ENCODE measurements around the gene ADAMTS2. TPM values are rescaled to one million over a fixed set of nuclear protein-coding genes. Genes with fewer than 3 reads are reported as not detected.

Gene ADAMTS2
- total and polyA plus RNA-seq, 2 of the 8 experiments (the other 6 are each of a cell fraction or from before 2014, with no cell fraction given): 6.6 to 7.3 TPM

- no peak overlapping the region for H3K23ac ChIP-seq (ENCODE audit: insufficient read length)
- no peak overlapping the region for H2BK20ac ChIP-seq (ENCODE audit: low read length)
- no peak overlapping the region for H2BK5ac ChIP-seq (ENCODE audit: low read depth, low read length)
- no peak overlapping the region for H3K4me2 ChIP-seq (ENCODE audit: insufficient read depth in 1 of 2, low read depth in 2 of 2, low read length in 2 of 2)
- CTCF ChIA-PET (ENCODE audit: partially characterized antibody): interaction anchor here (0.6 to 1.6 kb wide), 9 partner anchors 9 to 130 kb away, joined by 3 to 6 read pairs (median 4); no protein-coding TSS in a partner anchor
- no peak overlapping the region for H4K91ac ChIP-seq (replicated peaks; ENCODE audit: insufficient read length, low read length)
- no peaks in the 10 kb centered on the region for H3K79me2 ChIP-seq (ENCODE audit: control insufficient read depth in 1 of 2, insufficient read depth in 2 of 2, low read length in 2 of 2)
- POLR2A ChIA-PET (ENCODE audit: partially characterized antibody): interaction anchor here (1.0 kb wide), 1 partner anchor 79 kb away, joined by 3 read pairs; no protein-coding TSS in a partner anchor
- no peaks in the 10 kb centered on the region for H3K36me3 ChIP-seq (ENCODE audit: control insufficient read depth in 2 of 4, insufficient read depth in 4 of 4, low read length in 3 of 4)
- H3K9ac ChIP-seq (replicated peaks in 1 of 4; ENCODE audit: extremely low read depth in 1 of 4, low read depth in 3 of 4, low read length in 3 of 4): no peak overlapping the region
- H3K56ac ChIP-seq (replicated peaks; ENCODE audit: insufficient read length, low read depth, low read length): no peak overlapping the region
- DNase-seq (ENCODE audit: low read depth in 1 of 2, low spot score in 2 of 2): no peak
- TF ChIP-seq RXRA (IDR thresholded peaks at IDR 0.05; ENCODE audit: insufficient read depth, low read depth, low read length): no peak
- no peak for TF ChIP-seq CBX8 (IDR thresholded peaks at IDR 0.05; ENCODE audit: borderline replicate concordance, low read depth, low read length)
- TF ChIP-seq SIRT6 (IDR thresholded peaks at IDR 0.05; ENCODE audit: low read length): no peak
- no peak for TF ChIP-seq TBP (IDR thresholded peaks at IDR 0.05; ENCODE audit: low read depth, low read length)
- no peak for TF ChIP-seq POLR2AphosphoS5 (IDR thresholded peaks at IDR 0.05; ENCODE audit: low read depth, low read length)
- TF ChIP-seq JUND (IDR thresholded peaks at IDR 0.05; ENCODE audit: low read length): no peak
- TF ChIP-seq SP2 (IDR thresholded peaks at IDR 0.05; ENCODE audit: low read length): no peak
- no peak for TF ChIP-seq CHD2 (IDR thresholded peaks at IDR 0.05; ENCODE audit: low read length)
- TF ChIP-seq SRF (IDR thresholded peaks at IDR 0.05; ENCODE audit: low read depth, low read length): no peak
- no peak for TF ChIP-seq FOSL1 (IDR thresholded peaks at IDR 0.05; ENCODE audit: insufficient read depth, low read depth, low read length)
- TF ChIP-seq EZH2 (IDR thresholded peaks at IDR 0.05; ENCODE audit: low read depth, low read length, severe bottlenecking): no peak
- TF ChIP-seq SIX5 (IDR thresholded peaks at IDR 0.05; ENCODE audit: low read depth, low read length): no peak
- no peak for TF ChIP-seq SUZ12 (IDR thresholded peaks at IDR 0.05; ENCODE audit: low read length)
- no peak for TF ChIP-seq BACH1 (IDR thresholded peaks at IDR 0.05; ENCODE audit: low read length)
- H3K27me3 ChIP-seq (replicated peaks in 1 of 4; ENCODE audit: control insufficient read depth in 3 of 4, extremely low read depth in 1 of 4, insufficient read depth in 3 of 4, low read length in 3 of 4): no peaks in the 10 kb centered on the region
- H4K5ac ChIP-seq (ENCODE audit: insufficient read length, low read depth, low read length): no peak overlapping the region
- H2BK120ac ChIP-seq (replicated peaks; ENCODE audit: low read depth, low read length): no peak overlapping the region
- H2BK12ac ChIP-seq (ENCODE audit: low read depth, low read length): no peak overlapping the region
- H3K23me2 ChIP-seq (ENCODE audit: low read depth, low read length): no peaks in the 10 kb centered on the region
- no peak overlapping the region for H2AK5ac ChIP-seq (ENCODE audit: low read depth, low read length)
- no peak overlapping the region for H2AFZ ChIP-seq (ENCODE audit: low read length)
- no peak overlapping the region for H3K4ac ChIP-seq (replicated peaks; ENCODE audit: insufficient read length, low read depth, low read length)
- FAIRE-seq: no peak
- H3K18ac ChIP-seq (ENCODE audit: extremely low read depth, low read length): no peak overlapping the region
- peaks cover 0 to 1% of the 10 kb centered on the region in 2 experiments for H4K20me1 ChIP-seq (replicated peaks in 1 of 2; ENCODE audit: control insufficient read depth in 1 of 2, insufficient read depth in 2 of 2, low read length in 2 of 2)
- no peak overlapping the region for H3K4me3 ChIP-seq (ENCODE audit: extremely low read depth in 1 of 4, insufficient read depth in 2 of 4, low read depth in 3 of 4, low read length in 4 of 4)
- H3K27ac ChIP-seq (ENCODE audit: low read depth, low read length): no peak overlapping the region
- peaks cover 0 to 2% (median under 1%) of the 10 kb centered on the region in 4 experiments; a peak in 1 of 7 replicates for H3K4me1 ChIP-seq (replicated peaks in 1 of 4; ENCODE audit: control insufficient read depth in 3 of 4, insufficient read depth in 4 of 4, low read length in 3 of 4)
- no peaks in the 10 kb centered on the region; a peak in 1 of 4 replicates for H3K9me3 ChIP-seq (ENCODE audit: insufficient read depth in 2 of 2, low read depth in 1 of 2, low read length in 1 of 2)
- no peak overlapping the region for H4K8ac ChIP-seq (ENCODE audit: extremely low read depth, insufficient read depth, low read length)
- H2BK15ac ChIP-seq (ENCODE audit: low read length): no peak overlapping the region
- 87% methylated on average over 7 of the region's 10 CpGs; no CpG with 5 or more reads in 1 of the 2 experiments for WGBS, 2 experiments (ENCODE audit: extremely low coverage in 1 of 2, insufficient coverage in 1 of 2, insufficient read length in 1 of 2, insufficient replicate concordance in 2 of 2, low coverage in 1 of 2, low lambda C conversion rate in 2 of 2, missing lambda C conversion rate in 1 of 2)
- no peak overlapping the region for H3K14ac ChIP-seq (ENCODE audit: insufficient read length)
- no peaks in the 10 kb centered on the region for H3K79me1 ChIP-seq (ENCODE audit: low read depth, low read length)
Observed at GRCh38 chr5:179273441-179274145, 71.7 kb downstream of the ADAMTS2 start.
